ENCODE results near the gene RNF207.

DNA sequence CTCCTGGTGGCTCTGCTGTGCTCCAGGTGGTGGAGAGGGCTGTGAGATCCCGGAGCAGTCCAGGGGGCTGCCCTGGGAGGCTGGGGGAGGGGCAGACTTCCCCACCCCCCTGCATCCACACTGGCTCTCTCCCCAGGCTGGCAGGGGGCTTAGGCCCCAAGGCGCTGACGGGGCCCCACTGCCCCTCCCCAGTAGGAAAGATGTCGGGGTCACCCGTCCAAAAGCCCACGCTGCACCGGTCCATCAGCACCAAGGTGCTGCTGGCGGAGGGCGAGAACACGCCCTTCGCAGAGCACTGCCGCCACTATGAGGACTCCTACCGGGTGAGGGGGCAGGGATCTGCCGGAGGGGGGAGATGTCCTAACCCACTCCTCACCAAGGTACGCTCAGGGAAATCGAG, 5.8 kb downstream of the RNF207 start:
- TF ChIP-seq, protein P1, sequence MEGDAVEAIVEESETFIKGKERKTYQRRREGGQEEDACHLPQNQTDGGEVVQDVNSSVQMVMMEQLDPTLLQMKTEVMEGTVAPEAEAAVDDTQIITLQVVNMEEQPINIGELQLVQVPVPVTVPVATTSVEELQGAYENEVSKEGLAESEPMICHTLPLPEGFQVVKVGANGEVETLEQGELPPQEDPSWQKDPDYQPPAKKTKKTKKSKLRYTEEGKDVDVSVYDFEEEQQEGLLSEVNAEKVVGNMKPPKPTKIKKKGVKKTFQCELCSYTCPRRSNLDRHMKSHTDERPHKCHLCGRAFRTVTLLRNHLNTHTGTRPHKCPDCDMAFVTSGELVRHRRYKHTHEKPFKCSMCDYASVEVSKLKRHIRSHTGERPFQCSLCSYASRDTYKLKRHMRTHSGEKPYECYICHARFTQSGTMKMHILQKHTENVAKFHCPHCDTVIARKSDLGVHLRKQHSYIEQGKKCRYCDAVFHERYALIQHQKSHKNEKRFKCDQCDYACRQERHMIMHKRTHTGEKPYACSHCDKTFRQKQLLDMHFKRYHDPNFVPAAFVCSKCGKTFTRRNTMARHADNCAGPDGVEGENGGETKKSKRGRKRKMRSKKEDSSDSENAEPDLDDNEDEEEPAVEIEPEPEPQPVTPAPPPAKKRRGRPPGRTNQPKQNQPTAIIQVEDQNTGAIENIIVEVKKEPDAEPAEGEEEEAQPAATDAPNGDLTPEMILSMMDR (IDR thresholded peaks at IDR 0.05; ENCODE audit: poor library complexity): no peak
- TF ChIP-seq EZH2 (IDR thresholded peaks at IDR 0.05; ENCODE audit: borderline replicate concordance) (no peak), EZH2phosphoT487 (IDR thresholded peaks at IDR 0.05; ENCODE audit: low read depth, severe bottlenecking, unreplicated experiment) (no peak)
